Heart right ventricle (tissue), 16 donors: ENCODE results near the gene DPH1. TPM values are rescaled to one million over a fixed set of nuclear protein-coding genes. Genes with fewer than 3 reads are reported as not detected.
A peak's percentile ranks its signal among the peaks of the same experiment; 100 is the strongest.

ENCODE experiments used
- ATAC-seq, 8 donors: fragments of 200-7000 bp; cut with Tn5 transposase; one replicate each; pipeline ENCODE4 v1.9.1; 2020; ENCODE audit warnings: mild to moderate bottlenecking in 8 of 8, moderate library complexity in 8 of 8, moderate number of reproducible peaks in 1 of 8
- DNase-seq, 2 donors: peaks; one replicate each; pipeline ENCODE4 v3.0.0-alpha.2; 2020
- H3K27ac ChIP-seq, 10 donors: fragments of 200-600 bp; sonication (generic) in 2 of 10; one replicate each; pipeline versions ENCODE4 v1.5.0 to v1.8.0; 2020 to 2022; ENCODE audit warnings: mild to moderate bottlenecking in 3 of 10
- H3K27me3 ChIP-seq, 7 donors: fragments of 200-600 bp; one replicate each; pipeline ENCODE4 v1.8.0; 2021 to 2022; ENCODE audit warnings: mild to moderate bottlenecking in 2 of 7
- H3K36me3 ChIP-seq, 9 donors: fragments of 200-600 bp; sonication (generic) in 1 of 9; one replicate each; pipeline versions ENCODE4 v1.5.0 to v1.8.0; 2020 to 2022; ENCODE audit warnings: mild to moderate bottlenecking in 2 of 9
- H3K4me1 ChIP-seq, 9 donors: fragments of 200-600 bp; sonication (generic) in 1 of 9; one replicate each; pipeline versions ENCODE4 v1.5.0 to v1.8.0; 2020 to 2022; ENCODE audit warnings: mild to moderate bottlenecking in 4 of 9
- H3K4me3 ChIP-seq, 10 donors: fragments of 200-600 bp; sonication (generic) in 2 of 10; one replicate each; pipeline versions ENCODE4 v1.5.0 to v1.8.0; 2020 to 2022; ENCODE audit warnings: mild to moderate bottlenecking in 7 of 10, moderate library complexity in 2 of 10
- H3K9me3 ChIP-seq, 11 donors: fragments of 200-600 bp in 10 of 11; sonication (generic) in 2 of 11; one replicate each; pipeline versions ENCODE4 v1.5.0 to v1.8.0; 2013 to 2022; ENCODE audit warnings: mild to moderate bottlenecking in 2 of 11, control low read depth in 1 of 11, moderate library complexity in 1 of 11
- WGBS, 2 donors: extraction: QIAGEN DNeasy Blood & Tissue Kit; methylation state at CpG; one replicate each; pipeline ENCODE4 v1.1.7; 2013; ENCODE audit warnings: inconsistent platforms in 1 of 2; 5-methylcytosine and 5-hydroxymethylcytosine counted together
- intact Hi-C, 10 donors: fragments of 100-400 bp; cut with DNase I; formaldehyde crosslinking; loops; one replicate each; pipeline versions ENCODE4 v1.11.1 to v1.14.2; 2022
- polyA plus RNA-seq, 2 donors: library from polyadenylated mRNA; stranded (reverse); fragments of 200-250 nt; gene quantifications; one replicate each; pipeline ENCODE4 v1.2.3, GENCODE V29; 2013
- total RNA-seq, 10 donors: library from RNA; stranded (reverse); fragmentation: NEBNext Ultra II Directional in 3 of 10; extraction: Animal tissue kit (Norgen Biotek cat#: 25700) in 3 of 10; gene quantifications; one replicate each; pipeline versions ENCODE4 v1.2.1 to v1.2.4, GENCODE V29; 2021 to 2023
- TF ChIP-seq, protein P1 (sequence below), 9 donors: fragments of 200-600 bp; sonication (generic) in 2 of 9; IDR thresholded peaks; one replicate each; pipeline versions ENCODE4 v1.5.0 to v1.8.0; 2021 to 2022; ENCODE audit warnings: antibody characterized with exemption in 9 of 9, mild to moderate bottlenecking in 5 of 9, moderate library complexity in 1 of 9
- donor health status: Arrhythmogenic right ventricular cardiomyopathy.
- donor health status: ischemic (EF 13 %, LVEDD 7.1; RV severe dilation, severe dysfunction).
- donor health status: healthy with polysubstance abuse.
- donor health status: DM: no; HTN: yes; CAD: no.
- donor health status: DM: no; HTN: no; CAD: no.
- donor health status: ischemic (EF 25% LVEDD 6.9; RV normal size, moderate dysfunction).
- donor health status: ischemic (EF 25% LVEDD 5.7; RV mildly dilated, moderate dysfunction).
- donor health status: healthy.
- donor health status: DM: yes; HTN: yes; CAD: no.
- donor health status: Ischemic cardiomyopathy.
- donor health status: ischemic (EF 35%, LVEDD 5.7; RV mildly dilated, moderate dysfunction).
- donor health status: nonischemic (EF 11% LVEDD 7.7; RV severe dilation, severe dysfunction).
- donor health status: DM: yes; HTN: yes; CAD: no.
- donor health status: PGD.
- donor health status: ischemic (EF 29% LVEDD 5.4; RV normal size, mild dysfunction).
- donor health status: nonischemic (EF 23%, LVEDD 6.1; RV moderate dilation, normal function).

The DPH1 gene
- total and polyA plus RNA-seq, 12 donors, result 19.0 to 40.0 (median 25.9) TPM

DNA sequence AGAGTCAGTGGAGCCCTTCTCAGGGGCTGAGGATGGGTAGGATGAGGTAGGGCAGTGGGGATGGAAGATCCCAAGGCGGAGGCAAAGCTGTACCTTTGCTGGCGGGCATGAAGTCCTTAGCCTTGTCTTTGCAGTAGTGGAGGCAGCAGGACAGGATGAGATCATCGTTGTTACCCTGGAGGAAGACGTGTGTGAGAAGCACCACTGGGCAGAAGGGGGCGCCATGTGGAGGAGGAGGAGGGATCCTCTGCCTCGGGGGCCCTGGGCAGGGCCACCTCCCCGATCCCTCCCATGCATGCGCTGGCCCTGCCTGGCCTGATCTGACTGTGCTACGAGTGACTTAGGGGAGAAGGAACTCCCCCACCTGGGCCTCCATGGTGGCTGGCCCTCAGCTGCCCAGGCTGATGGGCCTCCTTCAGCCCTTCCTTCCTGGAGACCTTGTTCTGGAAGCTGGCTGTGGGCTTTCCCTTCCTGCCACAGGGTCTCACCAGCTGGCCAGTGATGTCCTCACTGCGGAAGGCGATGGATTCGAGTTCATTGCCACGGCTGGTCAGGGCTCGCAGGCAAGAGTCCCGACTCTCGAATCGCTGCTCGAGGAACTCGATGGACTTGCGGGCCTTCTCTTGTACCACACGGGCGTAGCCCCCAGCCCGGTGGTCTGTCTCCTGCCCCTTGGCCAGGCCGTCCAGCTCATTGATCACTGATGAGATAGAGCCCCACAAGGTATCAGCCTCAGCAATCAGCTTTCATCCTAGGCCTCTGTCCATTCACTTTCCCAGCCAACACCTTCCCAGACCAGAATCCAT is 35.2 kb downstream of the DPH1 start:
- ATAC-seq (peak in 6 of 8 donors; percentile 6 to 14 (median 8)), DNase-seq (peak in 1 of 2 donors; percentile 71)
- H3K4me3 ChIP-seq, result no peak overlapping the region
- H3K36me3 ChIP-seq, result peaks cover 0 to 85% (median 9%) of the 10 kb centered on the region in 9 donors
- intact Hi-C loops, result loop anchor here in 5 of 10 donors (1.0 to 10.0 kb wide), 6 partner anchors 41 to 340 kb away; partner anchors contain the start of gene MNT (in 1 of the 5)
- peaks cover 35 to 98% (median 87%) of the 10 kb centered on the region in 9 donors for H3K4me1 ChIP-seq
- TF ChIP-seq, protein P1, sequence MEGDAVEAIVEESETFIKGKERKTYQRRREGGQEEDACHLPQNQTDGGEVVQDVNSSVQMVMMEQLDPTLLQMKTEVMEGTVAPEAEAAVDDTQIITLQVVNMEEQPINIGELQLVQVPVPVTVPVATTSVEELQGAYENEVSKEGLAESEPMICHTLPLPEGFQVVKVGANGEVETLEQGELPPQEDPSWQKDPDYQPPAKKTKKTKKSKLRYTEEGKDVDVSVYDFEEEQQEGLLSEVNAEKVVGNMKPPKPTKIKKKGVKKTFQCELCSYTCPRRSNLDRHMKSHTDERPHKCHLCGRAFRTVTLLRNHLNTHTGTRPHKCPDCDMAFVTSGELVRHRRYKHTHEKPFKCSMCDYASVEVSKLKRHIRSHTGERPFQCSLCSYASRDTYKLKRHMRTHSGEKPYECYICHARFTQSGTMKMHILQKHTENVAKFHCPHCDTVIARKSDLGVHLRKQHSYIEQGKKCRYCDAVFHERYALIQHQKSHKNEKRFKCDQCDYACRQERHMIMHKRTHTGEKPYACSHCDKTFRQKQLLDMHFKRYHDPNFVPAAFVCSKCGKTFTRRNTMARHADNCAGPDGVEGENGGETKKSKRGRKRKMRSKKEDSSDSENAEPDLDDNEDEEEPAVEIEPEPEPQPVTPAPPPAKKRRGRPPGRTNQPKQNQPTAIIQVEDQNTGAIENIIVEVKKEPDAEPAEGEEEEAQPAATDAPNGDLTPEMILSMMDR (IDR thresholded peaks at IDR 0.05), result peak in 6 of 9 donors; percentile 33 to 59 (median 48)
- 78 to 80% methylated on average over 23 to 24 of the region's 24 CpGs for WGBS, 2 donors
- no peaks in the 10 kb centered on the region for H3K9me3 ChIP-seq
- H3K27me3 ChIP-seq, result no peaks in the 10 kb centered on the region
- H3K27ac ChIP-seq, result peak overlapping the region; percentile 54 to 97 (median 93)

DNA sequence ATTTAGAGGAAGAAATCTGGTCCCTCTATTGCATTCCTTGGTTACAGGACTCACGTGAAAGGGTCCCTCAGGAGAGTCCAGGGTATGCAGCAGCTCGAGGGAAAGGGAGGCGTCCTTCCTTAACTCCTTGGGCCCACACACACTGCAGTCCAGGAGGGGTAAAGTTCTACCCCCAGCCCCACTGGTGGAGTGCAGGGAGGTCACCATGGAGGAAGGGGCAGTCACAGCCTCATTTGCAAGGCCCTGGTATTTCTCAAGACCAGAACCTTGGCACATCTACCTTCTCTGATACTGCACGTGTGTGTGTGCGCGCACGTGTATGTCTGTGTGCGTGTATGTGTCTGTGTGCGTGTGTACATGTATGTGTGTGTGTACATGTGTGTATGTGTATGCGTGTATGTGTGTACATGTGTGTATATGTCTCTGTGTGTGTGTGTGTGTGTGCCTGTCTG is 36.0 kb downstream of the DPH1 start:
- intact Hi-C loops, result loop anchor here in 4 of 10 donors (1.0 to 10.0 kb wide), 5 partner anchors 40 to 339 kb away; partner anchors contain the start of gene MNT (in 1 of the 4)
- no peaks in the 10 kb centered on the region for H3K9me3 ChIP-seq
- TF ChIP-seq, protein P1 (IDR thresholded peaks at IDR 0.05), result no peak
- peaks cover 0 to 83% (median 9%) of the 10 kb centered on the region in 9 donors for H3K36me3 ChIP-seq
- peak overlapping the region in 9 of 10 donors; percentile 85 to 97 (median 93) for H3K27ac ChIP-seq
- H3K4me1 ChIP-seq, result peaks cover 35 to 98% (median 87%) of the 10 kb centered on the region in 9 donors
- H3K27me3 ChIP-seq, result no peaks in the 10 kb centered on the region
- H3K4me3 ChIP-seq, result no peak overlapping the region
- 74 to 77% methylated on average over 10 of the region's 10 CpGs for WGBS, 2 donors
- DNase-seq (no peak), ATAC-seq (no peak)

DNA sequence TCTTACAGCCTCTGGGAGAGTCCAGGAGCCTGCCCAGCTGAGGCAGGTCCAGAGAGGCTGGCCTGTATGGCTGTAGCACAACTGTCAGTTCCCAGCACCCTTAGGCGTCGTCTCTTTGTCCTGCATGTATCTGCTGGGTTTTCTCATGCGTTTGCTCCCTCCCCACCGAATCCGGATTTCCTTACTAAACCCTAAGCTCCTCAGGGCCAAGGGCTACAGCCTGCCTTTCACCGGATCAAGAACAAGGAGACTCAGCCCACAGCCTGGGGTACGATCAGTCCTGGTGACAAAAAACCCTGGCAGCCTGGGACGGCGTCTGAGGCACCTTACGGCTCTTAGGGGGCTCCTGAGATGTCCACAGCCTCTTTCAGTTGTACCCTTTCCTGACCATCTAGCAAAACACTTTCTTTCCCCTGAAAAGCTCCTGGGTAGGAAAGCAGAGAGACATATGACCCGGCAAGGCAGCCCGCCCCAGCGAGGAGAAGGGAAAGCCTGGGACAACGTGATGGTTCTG is 37.2 kb downstream of the DPH1 start:
- TF ChIP-seq, protein P1 (IDR thresholded peaks at IDR 0.05), result no peak
- H3K4me1 ChIP-seq, result peaks cover 43 to 98% (median 87%) of the 10 kb centered on the region in 9 donors
- DNase-seq (no peak), ATAC-seq (peak in 2 of 8 donors; percentile 4)
- no peak overlapping the region for H3K4me3 ChIP-seq
- intact Hi-C loops, result loop anchor here in 2 of 10 donors (5.0 to 10.0 kb wide), 3 partner anchors 108 to 338 kb away; partner anchors contain the start of gene MNT (in 1 of the 2)
- no peaks in the 10 kb centered on the region for H3K27me3 ChIP-seq
- 45 to 55% methylated on average over 14 of the region's 14 CpGs for WGBS, 2 donors
- H3K27ac ChIP-seq, result peak overlapping the region; percentile 59 to 97 (median 89)
- no peaks in the 10 kb centered on the region for H3K9me3 ChIP-seq
- H3K36me3 ChIP-seq, result peaks cover 0 to 79% (median 9%) of the 10 kb centered on the region in 9 donors

DNA sequence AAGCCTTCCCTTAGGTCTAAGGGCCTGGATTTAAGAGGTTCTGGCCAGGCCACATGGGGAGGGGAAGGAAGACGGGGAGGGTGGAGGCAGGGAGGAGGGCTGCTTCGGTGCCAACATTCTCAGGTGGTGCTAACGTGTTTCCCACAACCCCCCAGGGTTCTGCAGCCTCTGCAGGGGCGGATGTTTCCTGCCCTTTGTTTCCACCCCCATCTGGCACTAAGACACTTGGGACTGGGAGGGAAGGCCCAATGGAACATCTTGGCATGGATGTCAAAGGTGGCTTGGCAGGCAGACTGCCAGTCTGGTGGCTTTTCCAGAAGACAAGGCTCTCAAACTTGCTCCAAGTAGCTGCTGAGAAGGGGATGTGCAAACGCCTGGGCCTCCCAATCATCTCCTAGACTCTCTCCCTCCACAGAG is 37.7 kb downstream of the DPH1 start:
- H3K4me1 ChIP-seq, result peaks cover 42 to 98% (median 87%) of the 10 kb centered on the region in 9 donors
- ATAC-seq (peak in 5 of 8 donors; percentile 8 to 49 (median 15)), DNase-seq (peak in 1 of 2 donors; percentile 55)
- no peaks in the 10 kb centered on the region for H3K27me3 ChIP-seq
- no peaks in the 10 kb centered on the region for H3K9me3 ChIP-seq
- 33 to 59% methylated on average over 5 of the region's 5 CpGs for WGBS, 2 donors
- H3K27ac ChIP-seq, result peak overlapping the region; percentile 59 to 97 (median 89)
- H3K36me3 ChIP-seq, result peaks cover 0 to 79% (median 9%) of the 10 kb centered on the region in 9 donors
- intact Hi-C loops, result loop anchor here in 2 of 10 donors (5.0 to 10.0 kb wide), 3 partner anchors 107 to 337 kb away; partner anchors contain the start of gene MNT (in 1 of the 2)
- H3K4me3 ChIP-seq, result no peak overlapping the region
- TF ChIP-seq, protein P1 (IDR thresholded peaks at IDR 0.05), result no peak
